ENCODE measurements around the gene DOK5.
"Not testable (repeated sequence)": the region's sequence is repeated elsewhere in the genome, so short reads cannot be mapped to it uniquely, and the experiment has no call there.

Gene DOK5

GRCh38 chr20:54475334-54476168, at the start of gene DOK5:
TSS of gene DOK5 (plus strand) at chr20:54475593. CDS start at chr20:54475947, 354 bp downstream.
- no peak for DNase-seq (ENCODE audit: low read depth in 2 of 3, low spot score in 1 of 3)

GRCh38 chr20:54429364-54429763, 46.0 kb upstream of the DOK5 start:
- no peak for DNase-seq (ENCODE audit: low read depth in 2 of 3, low spot score in 1 of 3)

GRCh38 chr20:54431156-54431944, 44.0 kb upstream of the DOK5 start:
- no peak for DNase-seq (ENCODE audit: low read depth in 2 of 3, low spot score in 1 of 3)

- no peak for DNase-seq (ENCODE audit: low read depth in 2 of 3, low spot score in 1 of 3)
Measured at GRCh38 chr20:54432966-54433365, 42.4 kb upstream of the DOK5 start.

GRCh38 chr20:54433636-54434035, 41.8 kb upstream of the DOK5 start:
- DNase-seq (ENCODE audit: low read depth in 2 of 3, low spot score in 1 of 3): no peak

GRCh38 chr20:54434196-54434595, 41.2 kb upstream of the DOK5 start:
- DNase-seq (ENCODE audit: low read depth in 2 of 3, low spot score in 1 of 3): no peak

GRCh38 chr20:54435015-54435414, 40.4 kb upstream of the DOK5 start:
- no peak for DNase-seq (ENCODE audit: low read depth in 2 of 3, low spot score in 1 of 3)

GRCh38 chr20:54436410-54436809, 39.0 kb upstream of the DOK5 start:
- DNase-seq (ENCODE audit: low read depth in 2 of 3, low spot score in 1 of 3): not testable (repeated sequence)

GRCh38 chr20:54438166-54438565, 37.2 kb upstream of the DOK5 start:
- DNase-seq (ENCODE audit: low read depth in 2 of 3, low spot score in 1 of 3): no peak

- no peak for DNase-seq (ENCODE audit: low read depth in 2 of 3, low spot score in 1 of 3)
Measured at GRCh38 chr20:54450207-54450606, 25.2 kb upstream of the DOK5 start.

- DNase-seq (ENCODE audit: low read depth in 2 of 3, low spot score in 1 of 3): no peak
Measured at GRCh38 chr20:54451171-54451570, 24.2 kb upstream of the DOK5 start.

- no peak for DNase-seq (ENCODE audit: low read depth in 2 of 3, low spot score in 1 of 3)
Measured at GRCh38 chr20:54452277-54452676, 23.1 kb upstream of the DOK5 start.

GRCh38 chr20:54454982-54455381, 20.4 kb upstream of the DOK5 start:
- DNase-seq (ENCODE audit: low read depth in 2 of 3, low spot score in 1 of 3): no peak

- no peak for DNase-seq (ENCODE audit: low read depth in 2 of 3, low spot score in 1 of 3)
Measured at GRCh38 chr20:54456423-54456822, 19.0 kb upstream of the DOK5 start.

- no peak for DNase-seq (ENCODE audit: low read depth in 2 of 3, low spot score in 1 of 3)
Measured at GRCh38 chr20:54456961-54457360, 18.4 kb upstream of the DOK5 start.

GRCh38 chr20:54458219-54458618, 17.2 kb upstream of the DOK5 start:
- no peak for DNase-seq (ENCODE audit: low read depth in 2 of 3, low spot score in 1 of 3)

- no peak for DNase-seq (ENCODE audit: low read depth in 2 of 3, low spot score in 1 of 3)
Measured at GRCh38 chr20:54459279-54459678, 16.1 kb upstream of the DOK5 start.

GRCh38 chr20:54464003-54464402, 11.4 kb upstream of the DOK5 start:
- no peak for DNase-seq (ENCODE audit: low read depth in 2 of 3, low spot score in 1 of 3)

- DNase-seq (ENCODE audit: low read depth in 2 of 3, low spot score in 1 of 3): no peak
Measured at GRCh38 chr20:54466127-54466526, 9.3 kb upstream of the DOK5 start.

GRCh38 chr20:54467622-54468021, 7.8 kb upstream of the DOK5 start:
- DNase-seq (ENCODE audit: low read depth in 2 of 3, low spot score in 1 of 3): no peak

- DNase-seq (ENCODE audit: low read depth in 2 of 3, low spot score in 1 of 3): no peak
Measured at GRCh38 chr20:54468082-54468481, 7.3 kb upstream of the DOK5 start.

- no peak for DNase-seq (ENCODE audit: low read depth in 2 of 3, low spot score in 1 of 3)
Measured at GRCh38 chr20:54469293-54469692, 6.1 kb upstream of the DOK5 start.
